Measurements from ENCODE around the gene KCNC4.

DNA sequence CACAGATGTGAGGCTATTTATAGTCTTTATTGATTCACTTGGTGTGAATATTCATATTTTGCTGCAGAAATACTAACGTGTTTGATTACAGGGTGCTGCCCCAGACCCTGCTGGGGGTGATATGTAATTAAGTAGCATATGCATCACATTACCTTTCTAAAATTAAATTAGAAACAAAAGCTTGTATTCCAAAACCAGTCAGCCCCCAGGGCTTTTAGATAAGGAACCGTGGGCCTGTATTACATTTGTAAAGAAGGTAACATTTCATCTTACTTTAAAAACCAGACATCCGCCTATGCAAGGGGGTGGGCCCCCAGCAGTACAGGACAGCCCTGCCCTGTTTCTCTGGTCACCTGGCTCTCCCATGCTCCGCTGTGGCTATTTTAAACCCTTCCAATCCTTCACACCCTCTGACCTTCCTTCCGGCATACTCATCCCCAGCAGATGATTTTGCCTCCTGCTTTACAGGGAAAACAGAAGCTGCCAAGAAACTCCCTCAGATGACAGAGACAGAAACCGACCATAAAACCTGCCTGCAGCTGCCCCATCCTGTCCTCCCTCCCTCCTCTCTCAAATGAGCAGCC, 22.0 kb upstream of the KCNC4 start:
- TF ChIP-seq, protein P1, sequence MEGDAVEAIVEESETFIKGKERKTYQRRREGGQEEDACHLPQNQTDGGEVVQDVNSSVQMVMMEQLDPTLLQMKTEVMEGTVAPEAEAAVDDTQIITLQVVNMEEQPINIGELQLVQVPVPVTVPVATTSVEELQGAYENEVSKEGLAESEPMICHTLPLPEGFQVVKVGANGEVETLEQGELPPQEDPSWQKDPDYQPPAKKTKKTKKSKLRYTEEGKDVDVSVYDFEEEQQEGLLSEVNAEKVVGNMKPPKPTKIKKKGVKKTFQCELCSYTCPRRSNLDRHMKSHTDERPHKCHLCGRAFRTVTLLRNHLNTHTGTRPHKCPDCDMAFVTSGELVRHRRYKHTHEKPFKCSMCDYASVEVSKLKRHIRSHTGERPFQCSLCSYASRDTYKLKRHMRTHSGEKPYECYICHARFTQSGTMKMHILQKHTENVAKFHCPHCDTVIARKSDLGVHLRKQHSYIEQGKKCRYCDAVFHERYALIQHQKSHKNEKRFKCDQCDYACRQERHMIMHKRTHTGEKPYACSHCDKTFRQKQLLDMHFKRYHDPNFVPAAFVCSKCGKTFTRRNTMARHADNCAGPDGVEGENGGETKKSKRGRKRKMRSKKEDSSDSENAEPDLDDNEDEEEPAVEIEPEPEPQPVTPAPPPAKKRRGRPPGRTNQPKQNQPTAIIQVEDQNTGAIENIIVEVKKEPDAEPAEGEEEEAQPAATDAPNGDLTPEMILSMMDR (IDR thresholded peaks at IDR 0.05): no peak
- TF ChIP-seq EP300 (IDR thresholded peaks at IDR 0.05): no peak
- no peak for TF ChIP-seq POLR2A (IDR thresholded peaks at IDR 0.05)
